PC-3 (cell line): ENCODE measurements around the gene GALNT13.

Source experiments
- EZH2phosphoT487 ChIP-seq: fragments of 300-600 bp; sonication (generic); IDR thresholded peaks from 2 replicates; pipeline ENCODE4 v1.6.1; 2018; ENCODE audit warnings: mild to moderate bottlenecking, antibody characterized with exemption, low read length, borderline replicate concordance
- TF ChIP-seq, protein P1 (sequence below): fragments of 300-600 bp; sonication (generic); conservative IDR thresholded peaks from 2 replicates; pipeline ENCODE4 v1.5.1; 2017; ENCODE audit warnings: antibody characterized with exemption, low read depth, mild to moderate bottlenecking, low read length

- TF ChIP-seq, protein P1, sequence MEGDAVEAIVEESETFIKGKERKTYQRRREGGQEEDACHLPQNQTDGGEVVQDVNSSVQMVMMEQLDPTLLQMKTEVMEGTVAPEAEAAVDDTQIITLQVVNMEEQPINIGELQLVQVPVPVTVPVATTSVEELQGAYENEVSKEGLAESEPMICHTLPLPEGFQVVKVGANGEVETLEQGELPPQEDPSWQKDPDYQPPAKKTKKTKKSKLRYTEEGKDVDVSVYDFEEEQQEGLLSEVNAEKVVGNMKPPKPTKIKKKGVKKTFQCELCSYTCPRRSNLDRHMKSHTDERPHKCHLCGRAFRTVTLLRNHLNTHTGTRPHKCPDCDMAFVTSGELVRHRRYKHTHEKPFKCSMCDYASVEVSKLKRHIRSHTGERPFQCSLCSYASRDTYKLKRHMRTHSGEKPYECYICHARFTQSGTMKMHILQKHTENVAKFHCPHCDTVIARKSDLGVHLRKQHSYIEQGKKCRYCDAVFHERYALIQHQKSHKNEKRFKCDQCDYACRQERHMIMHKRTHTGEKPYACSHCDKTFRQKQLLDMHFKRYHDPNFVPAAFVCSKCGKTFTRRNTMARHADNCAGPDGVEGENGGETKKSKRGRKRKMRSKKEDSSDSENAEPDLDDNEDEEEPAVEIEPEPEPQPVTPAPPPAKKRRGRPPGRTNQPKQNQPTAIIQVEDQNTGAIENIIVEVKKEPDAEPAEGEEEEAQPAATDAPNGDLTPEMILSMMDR: no peak
- TF ChIP-seq EZH2phosphoT487: no peak
These were observed 13.5 kb upstream of the GALNT13 start for GRCh38 chr2:153858250-153858649.
